Heart left ventricle (tissue), 16 donors: Measurements from ENCODE around the gene EEF1AKMT3. TPM values are rescaled to one million over a fixed set of nuclear protein-coding genes. Genes with fewer than 3 reads are reported as not detected.

Source experiments
- ATAC-seq, 4 donors: fragments of 200-7000 bp; cut with Tn5 transposase; one replicate each; pipeline ENCODE4 v1.9.1; 2020 to 2022; ENCODE audit warnings: moderate library complexity in 4 of 4, mild to moderate bottlenecking in 3 of 4, moderate number of reproducible peaks in 1 of 4
- DNase-seq, 5 donors: peaks; one replicate each; pipeline ENCODE4 v3.0.0-alpha.2; 2020
- H3K27ac ChIP-seq, 12 donors: fragments of 200-600 bp; sonication (generic) in 4 of 12; one replicate each; pipeline versions ENCODE4 v1.5.0 to v1.8.0; 2016 to 2022; ENCODE audit warnings: mild to moderate bottlenecking in 2 of 12
- H3K27me3 ChIP-seq, 9 donors: fragments of 200-600 bp; sonication (generic) in 2 of 9; one replicate each; pipeline versions ENCODE4 v1.5.1 to v1.8.0; 2016 to 2022; ENCODE audit warnings: mild to moderate bottlenecking in 3 of 9
- H3K36me3 ChIP-seq, 9 donors: fragments of 200-600 bp; sonication (generic) in 2 of 9; one replicate each; pipeline versions ENCODE4 v1.5.0 to v1.8.0; 2018 to 2022; ENCODE audit warnings: mild to moderate bottlenecking in 2 of 9
- H3K4me1 ChIP-seq, 12 donors: fragments of 200-600 bp; sonication (generic) in 4 of 12; one replicate each; pipeline versions ENCODE4 v1.5.0 to v1.8.0; 2016 to 2022; ENCODE audit warnings: mild to moderate bottlenecking in 3 of 12
- H3K4me3 ChIP-seq, 12 donors: fragments of 200-600 bp; sonication (generic) in 4 of 12; one replicate each; pipeline versions ENCODE4 v1.5.0 to v1.8.0; 2017 to 2022; ENCODE audit warnings: mild to moderate bottlenecking in 9 of 12, moderate library complexity in 4 of 12
- H3K9me3 ChIP-seq, 12 donors: fragments of 200-600 bp; sonication (generic) in 4 of 12; one replicate each; pipeline versions ENCODE4 v1.5.0 to v1.8.0; 2016 to 2022; ENCODE audit warnings: mild to moderate bottlenecking in 1 of 12
- CTCF ChIP-seq, 12 donors: fragments of 200-600 bp; sonication (generic) in 4 of 12; IDR thresholded peaks; one replicate each; pipeline versions ENCODE4 v1.5.0 to v1.8.0; 2018 to 2022; ENCODE audit warnings: antibody characterized with exemption in 12 of 12, mild to moderate bottlenecking in 5 of 12
- POLR2A ChIP-seq, 2 donors: fragments of 450-650 bp; IDR thresholded peaks; one replicate each; pipeline ENCODE4 v1.6.1; 2017; ENCODE audit warnings: antibody characterized with exemption in 2 of 2, mild to moderate bottlenecking in 2 of 2, moderate library complexity in 2 of 2
- WGBS, 4 donors: extraction: QIAGEN DNeasy Blood & Tissue Kit in 2 of 4; methylation state at CpG; one replicate each; pipeline versions ENCODE4 v1.1.5 to v1.1.7; 2013 to 2018; 5-methylcytosine and 5-hydroxymethylcytosine counted together
- intact Hi-C, 10 donors: fragments of 100-400 bp; cut with DNase I; formaldehyde crosslinking; loops; one replicate each; pipeline versions ENCODE4 v1.11.1 to v1.14.2; 2022
- polyA plus RNA-seq, 2 donors: library from polyadenylated mRNA; stranded (reverse); fragments of 200-250 nt; gene quantifications; one replicate each; pipeline ENCODE4 v1.2.3, GENCODE V29; 2013
- total RNA-seq, 9 donors: library from RNA; depleted of rRNA in 2 of 9; stranded (reverse); fragments of >200 nt in 2 of 9; fragmentation: NEBNext Ultra II Directional in 3 of 9; extraction: Animal tissue kit (Norgen Biotek cat#: 25700) in 3 of 9; gene quantifications; one replicate each; pipeline versions ENCODE4 v1.1.0 to v1.2.4, GENCODE V29; 2016 to 2023
- donor health status: ischemic (EF 13 %, LVEDD 7.1; RV severe dilation, severe dysfunction).
- donor health status: healthy with polysubstance abuse.
- donor health status: DM: no; HTN: yes; CAD: no.
- donor health status: DM: no; HTN: no; CAD: no.
- donor health status: ischemic (EF 25% LVEDD 6.9; RV normal size, moderate dysfunction).
- donor health status: ischemic (EF 25% LVEDD 5.7; RV mildly dilated, moderate dysfunction).
- donor health status: healthy.
- donor health status: DM: yes; HTN: yes; CAD: no.
- donor health status: ischemic (EF 35%, LVEDD 5.7; RV mildly dilated, moderate dysfunction).
- donor health status: nonischemic (EF 11% LVEDD 7.7; RV severe dilation, severe dysfunction).
- donor health status: DM: yes; HTN: yes; CAD: no.
- donor health status: PGD.
- donor health status: ischemic (EF 29% LVEDD 5.4; RV normal size, mild dysfunction).
- donor health status: nonischemic (EF 23%, LVEDD 6.1; RV moderate dilation, normal function).

EEF1AKMT3 gene
- total and polyA plus RNA-seq, 11 donors = 0.84 to 4.5 (median 1.8) TPM

DNA sequence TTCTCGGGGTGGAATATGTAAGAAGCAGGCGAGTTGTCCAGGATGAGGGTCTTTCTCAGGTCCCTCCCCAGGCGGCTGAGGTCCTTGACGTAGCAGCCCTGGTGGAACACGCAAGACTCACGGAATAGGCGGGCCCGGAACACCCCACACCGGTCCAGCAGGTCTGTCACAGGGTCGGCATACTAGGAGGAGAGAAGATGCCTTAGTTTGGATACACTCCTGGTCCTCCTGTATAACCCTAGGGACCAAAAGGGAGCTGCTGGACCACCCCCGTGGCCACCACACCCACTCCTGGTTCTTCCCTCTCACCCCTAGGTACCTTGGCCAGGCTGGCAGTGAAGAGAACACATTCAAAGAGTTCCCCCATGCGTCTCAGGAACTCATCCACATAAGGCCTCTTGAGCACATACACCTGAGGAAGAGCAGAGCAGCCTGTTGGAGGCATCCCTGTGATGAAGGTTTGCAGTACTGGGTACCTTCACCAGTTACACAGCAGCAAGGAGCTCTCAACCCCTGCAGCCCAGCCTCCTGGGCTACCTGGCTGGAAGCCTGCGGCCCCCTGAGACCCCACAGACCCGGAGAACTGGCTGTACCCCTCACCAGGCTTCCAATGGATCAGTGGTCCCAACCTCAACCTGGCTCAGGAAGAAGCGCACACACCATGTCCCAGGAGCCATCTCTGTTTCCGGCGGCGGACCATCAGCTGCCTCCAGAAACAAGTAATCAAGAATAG is 51.7 kb downstream of the EEF1AKMT3 start:
- H3K27ac ChIP-seq = peak overlapping the region in 6 of 12 donors; percentile 59 to 81 (median 76)

DNA sequence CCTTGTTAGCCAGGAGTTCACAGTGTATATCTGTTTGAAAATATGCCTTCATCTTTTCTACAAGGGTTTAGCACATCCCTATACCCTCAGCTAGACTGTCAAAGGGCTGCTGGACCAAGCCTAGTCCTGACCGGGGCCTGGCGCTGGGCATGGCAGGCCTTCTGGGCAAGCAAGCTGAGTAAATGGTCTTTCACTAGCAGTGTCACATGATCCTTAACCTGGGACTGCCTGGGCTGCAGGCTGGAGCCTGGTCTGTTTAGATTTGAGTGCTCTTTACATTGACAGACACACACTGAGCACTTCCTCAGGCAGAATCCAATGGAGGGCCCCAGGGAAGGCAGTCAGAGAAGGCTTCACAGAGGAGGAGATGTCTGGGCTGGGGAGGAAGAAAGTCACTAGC is 53.0 kb downstream of the EEF1AKMT3 start:
- no peak for ATAC-seq
- Histone ChIP-seq H3K9me3 (no peaks in the 10 kb centered on the region), H3K4me3 (no peak overlapping the region), H3K27me3 (no peaks in the 10 kb centered on the region), H3K36me3 (peaks cover 8 to 98% (median 89%) of the 10 kb centered on the region in 9 donors), H3K27ac (peak overlapping the region in 1 of 12 donors; percentile 45), H3K4me1 (peaks cover 3 to 66% (median 42%) of the 10 kb centered on the region in 12 donors)
- TF ChIP-seq CTCF (IDR thresholded peaks at IDR 0.05) = no peak
- 78 to 96% (median 92%) methylated on average over 2 of the region's 2 CpGs for WGBS, 4 donors
- DNase-seq = peak in 1 of 5 donors; percentile 18
- intact Hi-C loops = no loop called here

More for the DNA sequence above, 51.7 kb downstream of the EEF1AKMT3 start:
- no peak for TF ChIP-seq CTCF (IDR thresholded peaks at IDR 0.05)
- TF ChIP-seq POLR2A (IDR thresholded peaks at IDR 0.05) = no peak
- Histone ChIP-seq H3K4me3 (no peak overlapping the region), H3K36me3 (peaks cover 8 to 100% (median 96%) of the 10 kb centered on the region in 9 donors), H3K4me1 (peaks cover 3 to 54% (median 31%) of the 10 kb centered on the region in 12 donors), H3K27me3 (no peaks in the 10 kb centered on the region), H3K9me3 (no peaks in the 10 kb centered on the region)
- intact Hi-C loops = no loop called here
- 89 to 94% (median 91%) methylated on average over 15 to 18 of the region's 18 CpGs for WGBS, 4 donors
- ATAC-seq = no peak
- no peak for DNase-seq

GRCh38 chr12:57826400-57826799 is 54.0 kb downstream of the EEF1AKMT3 start:
- Histone ChIP-seq H3K9me3 (no peaks in the 10 kb centered on the region), H3K4me1 (peaks cover 3 to 75% (median 51%) of the 10 kb centered on the region in 12 donors), H3K27ac (peak overlapping the region in 4 of 12 donors; percentile 29 to 52 (median 38)), H3K27me3 (no peaks in the 10 kb centered on the region), H3K36me3 (peaks cover 8 to 94% (median 85%) of the 10 kb centered on the region in 9 donors), H3K4me3 (no peak overlapping the region)
- WGBS, 4 donors = 47 to 68% (median 56%) methylated on average over 2 of the region's 2 CpGs
- TF ChIP-seq CTCF (IDR thresholded peaks at IDR 0.05) = no peak
- DNase-seq = peak in 1 of 5 donors; percentile 29
- ATAC-seq = no peak
- intact Hi-C loops = no loop called here

DNA sequence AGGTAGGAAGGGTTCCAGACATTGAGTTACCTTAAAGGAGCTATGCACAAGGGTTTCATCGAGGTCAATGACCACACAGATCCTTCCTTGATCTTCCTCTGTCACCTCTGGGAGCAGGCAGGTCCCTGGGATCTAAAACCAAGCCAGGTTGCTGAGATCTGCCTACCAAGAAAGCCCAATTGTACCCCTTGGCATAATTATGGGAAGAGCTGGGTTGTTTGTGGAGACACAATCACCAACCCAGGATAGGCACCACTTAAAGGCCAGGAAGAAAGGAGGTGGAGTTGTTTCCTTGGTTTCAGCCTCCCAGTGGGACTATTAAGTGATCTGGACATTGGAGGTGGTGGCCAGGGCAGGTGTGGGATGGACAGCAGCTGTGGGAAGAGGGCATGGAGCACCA is 54.6 kb downstream of the EEF1AKMT3 start:
- H3K27ac ChIP-seq = peak overlapping the region in 4 of 12 donors; percentile 29 to 52 (median 38)
- no peak overlapping the region for H3K4me3 ChIP-seq
- peaks cover 6 to 79% (median 57%) of the 10 kb centered on the region in 12 donors for H3K4me1 ChIP-seq
- H3K9me3 ChIP-seq = no peaks in the 10 kb centered on the region
- no peak for TF ChIP-seq POLR2A (IDR thresholded peaks at IDR 0.05)
- no peak for TF ChIP-seq CTCF (IDR thresholded peaks at IDR 0.05)
- DNase-seq (no peak), ATAC-seq (no peak)
- 79 to 92% (median 83%) methylated on average over 1 of the region's 1 CpG for WGBS, 4 donors
- intact Hi-C loops = no loop called here
- H3K27me3 ChIP-seq = no peaks in the 10 kb centered on the region
- peaks cover 8 to 90% (median 79%) of the 10 kb centered on the region in 9 donors for H3K36me3 ChIP-seq
